ENCODE results near the gene HOXC5.
"Not testable (repeated sequence)": the region's sequence is repeated elsewhere in the genome, so short reads cannot be mapped to it uniquely, and the experiment has no call there.

The HOXC5 gene

GRCh38 chr12:54033980-54034784 is 1.3 kb downstream of the HOXC5 start:
- peak; percentile 83 for DNase-seq (ENCODE audit: low read depth)

- no peak for DNase-seq (ENCODE audit: low read depth)
Observed at GRCh38 chr12:54034785-54035310, 2.0 kb downstream of the HOXC5 start.

- no peak for DNase-seq (ENCODE audit: low read depth)
Observed at GRCh38 chr12:54035568-54036264, 2.9 kb downstream of the HOXC5 start.

GRCh38 chr12:54036620-54037359 is 3.9 kb downstream of the HOXC5 start:
- DNase-seq (ENCODE audit: low read depth) = peak; percentile 63

- DNase-seq (ENCODE audit: low read depth) = no peak
Observed at GRCh38 chr12:54037360-54038283, 4.8 kb downstream of the HOXC5 start.

- no peak for DNase-seq (ENCODE audit: low read depth)
Observed at GRCh38 chr12:54038284-54038870, 5.5 kb downstream of the HOXC5 start.

GRCh38 chr12:54038871-54039414 is 6.1 kb downstream of the HOXC5 start:
- no peak for DNase-seq (ENCODE audit: low read depth)

- no peak for DNase-seq (ENCODE audit: low read depth)
Observed at GRCh38 chr12:54039417-54040147, 6.7 kb downstream of the HOXC5 start.

- DNase-seq (ENCODE audit: low read depth) = no peak
Observed at GRCh38 chr12:54040148-54040494, 7.3 kb downstream of the HOXC5 start.

GRCh38 chr12:54040648-54041047 is 7.8 kb downstream of the HOXC5 start:
- DNase-seq (ENCODE audit: low read depth) = no peak

- no peak for DNase-seq (ENCODE audit: low read depth)
Observed at GRCh38 chr12:54041097-54041690, 8.3 kb downstream of the HOXC5 start.

- DNase-seq (ENCODE audit: low read depth) = not testable (repeated sequence)
Observed at GRCh38 chr12:54042033-54042432, 9.2 kb downstream of the HOXC5 start.

- no peak for DNase-seq (ENCODE audit: low read depth)
Observed at GRCh38 chr12:54042970-54043853, 10.4 kb downstream of the HOXC5 start.

GRCh38 chr12:54044425-54045103 is 11.7 kb downstream of the HOXC5 start:
- no peak for DNase-seq (ENCODE audit: low read depth)

GRCh38 chr12:54045401-54045800 is 12.6 kb downstream of the HOXC5 start:
- DNase-seq (ENCODE audit: low read depth) = no peak

- DNase-seq (ENCODE audit: low read depth) = no peak
Observed at GRCh38 chr12:54045868-54046521, 13.1 kb downstream of the HOXC5 start.

GRCh38 chr12:54046809-54047159 is 13.9 kb downstream of the HOXC5 start:
- DNase-seq (ENCODE audit: low read depth) = no peak
